RWPE1 (cell line): ENCODE data around the gene SMOC2.

Source experiments
- CTCF ChIA-PET: fragments of 350-600 bp; sonication (Branson Sonifier 250); formaldehyde crosslinking; extraction: SDS; loops from one replicate; lab custom pipeline; 2021; lab: Yijun Ruan, JAX
- POLR2A ChIA-PET: fragments of 400-600 bp; formaldehyde crosslinking; extraction: SDS; loops from one replicate; lab custom pipeline; 2020; ENCODE audit warnings: antibody characterized with exemption; ENCODE audit not compliant: low non-redundant PET; lab: Yijun Ruan, JAX
- DNase-seq: peaks from one replicate; pipeline ENCODE4 v3.0.0; 2012; ENCODE audit warnings: low spot score
- H3K27ac ChIP-seq: fragments of 450-650 bp; 2 replicates; pipeline ENCODE4 v1.5.1; 2017
- TF ChIP-seq, protein P1 (sequence below): fragments of 450-650 bp; conservative IDR thresholded peaks from 2 replicates; pipeline ENCODE4 v1.5.1; 2017; ENCODE audit warnings: low read depth, mild to moderate bottlenecking

Gene SMOC2

DNA sequence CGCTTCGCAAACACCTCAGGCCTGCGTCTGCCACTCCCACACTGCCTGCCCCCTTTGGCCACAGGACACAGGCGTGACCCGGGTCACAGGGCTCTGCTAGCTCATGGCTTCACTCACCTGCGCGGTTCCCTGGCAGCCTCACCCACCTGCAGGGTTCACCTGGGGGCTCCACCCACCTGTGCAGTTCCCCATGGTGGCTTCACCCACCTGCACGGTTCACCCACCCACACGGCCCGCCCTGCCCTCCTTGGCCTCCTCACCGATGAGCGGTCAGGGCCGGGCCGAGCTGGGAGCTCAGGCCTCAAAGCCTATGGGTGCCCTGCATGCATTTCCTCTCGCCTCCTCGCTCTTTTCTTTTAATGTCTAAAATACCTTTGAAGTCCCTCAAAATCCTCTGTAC lies 54.7 kb downstream of the SMOC2 start:
- CTCF ChIA-PET, result no interaction called here
- no peak for DNase-seq
- H3K27ac ChIP-seq, result no peak overlapping the region
- TF ChIP-seq, protein P1, sequence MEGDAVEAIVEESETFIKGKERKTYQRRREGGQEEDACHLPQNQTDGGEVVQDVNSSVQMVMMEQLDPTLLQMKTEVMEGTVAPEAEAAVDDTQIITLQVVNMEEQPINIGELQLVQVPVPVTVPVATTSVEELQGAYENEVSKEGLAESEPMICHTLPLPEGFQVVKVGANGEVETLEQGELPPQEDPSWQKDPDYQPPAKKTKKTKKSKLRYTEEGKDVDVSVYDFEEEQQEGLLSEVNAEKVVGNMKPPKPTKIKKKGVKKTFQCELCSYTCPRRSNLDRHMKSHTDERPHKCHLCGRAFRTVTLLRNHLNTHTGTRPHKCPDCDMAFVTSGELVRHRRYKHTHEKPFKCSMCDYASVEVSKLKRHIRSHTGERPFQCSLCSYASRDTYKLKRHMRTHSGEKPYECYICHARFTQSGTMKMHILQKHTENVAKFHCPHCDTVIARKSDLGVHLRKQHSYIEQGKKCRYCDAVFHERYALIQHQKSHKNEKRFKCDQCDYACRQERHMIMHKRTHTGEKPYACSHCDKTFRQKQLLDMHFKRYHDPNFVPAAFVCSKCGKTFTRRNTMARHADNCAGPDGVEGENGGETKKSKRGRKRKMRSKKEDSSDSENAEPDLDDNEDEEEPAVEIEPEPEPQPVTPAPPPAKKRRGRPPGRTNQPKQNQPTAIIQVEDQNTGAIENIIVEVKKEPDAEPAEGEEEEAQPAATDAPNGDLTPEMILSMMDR, result no peak
- POLR2A ChIA-PET, result no interaction called here

- TF ChIP-seq, protein P1, result no peak
- H3K27ac ChIP-seq, result no peak overlapping the region
- DNase-seq, result no peak
- CTCF ChIA-PET, result no interaction called here
- POLR2A ChIA-PET, result no interaction called here
These were observed 55.4 kb downstream of the SMOC2 start for GRCh38 chr6:168496139-168496996.

GRCh38 chr6:168496997-168497331 lies 56.0 kb downstream of the SMOC2 start:
- no peak for DNase-seq
- TF ChIP-seq, protein P1, result no peak
- POLR2A ChIA-PET, result no interaction called here
- no peak overlapping the region for H3K27ac ChIP-seq
- CTCF ChIA-PET, result no interaction called here

- TF ChIP-seq, protein P1, result no peak
- H3K27ac ChIP-seq, result no peak overlapping the region
- CTCF ChIA-PET, result no interaction called here
- no peak for DNase-seq
- POLR2A ChIA-PET, result no interaction called here
These were observed 56.4 kb downstream of the SMOC2 start for GRCh38 chr6:168497381-168497780.

GRCh38 chr6:168498161-168498843 lies 57.3 kb downstream of the SMOC2 start:
- ChIA-PET POLR2A (no interaction called here), CTCF (no interaction called here)
- TF ChIP-seq, protein P1, result no peak
- no peak for DNase-seq
- H3K27ac ChIP-seq, result no peak overlapping the region

- TF ChIP-seq, protein P1, result no peak
- ChIA-PET POLR2A (no interaction called here), CTCF (no interaction called here)
- no peak overlapping the region for H3K27ac ChIP-seq
- DNase-seq, result no peak
These were observed 58.2 kb downstream of the SMOC2 start for GRCh38 chr6:168499045-168499650.
